ENCODE measurements around the gene ZMIZ1. TPM values are rescaled to one million over a fixed set of nuclear protein-coding genes. Genes with fewer than 3 reads are reported as not detected.

ZMIZ1 gene
- total RNA-seq, 4 donors from 2014 or later: 65.5 to 88.2 (median 69.3) TPM

GRCh38 chr10:79055100-79055782 lies 13.5 kb upstream of the ZMIZ1 start:
- H3K4me3 ChIP-seq: no peak overlapping the region
- 95 to 96% methylated on average over 10 of the region's 10 CpGs for WGBS, 2 donors
- no peaks in the 10 kb centered on the region for H3K9me3 ChIP-seq
- H3K27ac ChIP-seq: no peak overlapping the region
- no peaks in the 10 kb centered on the region for H3K27me3 ChIP-seq
- H3K4me1 ChIP-seq: peaks cover 0 to 20% (median 7%) of the 10 kb centered on the region in 4 donors
- no peak for TF ChIP-seq EP300 (IDR thresholded peaks at IDR 0.05)
- TF ChIP-seq, protein P1, sequence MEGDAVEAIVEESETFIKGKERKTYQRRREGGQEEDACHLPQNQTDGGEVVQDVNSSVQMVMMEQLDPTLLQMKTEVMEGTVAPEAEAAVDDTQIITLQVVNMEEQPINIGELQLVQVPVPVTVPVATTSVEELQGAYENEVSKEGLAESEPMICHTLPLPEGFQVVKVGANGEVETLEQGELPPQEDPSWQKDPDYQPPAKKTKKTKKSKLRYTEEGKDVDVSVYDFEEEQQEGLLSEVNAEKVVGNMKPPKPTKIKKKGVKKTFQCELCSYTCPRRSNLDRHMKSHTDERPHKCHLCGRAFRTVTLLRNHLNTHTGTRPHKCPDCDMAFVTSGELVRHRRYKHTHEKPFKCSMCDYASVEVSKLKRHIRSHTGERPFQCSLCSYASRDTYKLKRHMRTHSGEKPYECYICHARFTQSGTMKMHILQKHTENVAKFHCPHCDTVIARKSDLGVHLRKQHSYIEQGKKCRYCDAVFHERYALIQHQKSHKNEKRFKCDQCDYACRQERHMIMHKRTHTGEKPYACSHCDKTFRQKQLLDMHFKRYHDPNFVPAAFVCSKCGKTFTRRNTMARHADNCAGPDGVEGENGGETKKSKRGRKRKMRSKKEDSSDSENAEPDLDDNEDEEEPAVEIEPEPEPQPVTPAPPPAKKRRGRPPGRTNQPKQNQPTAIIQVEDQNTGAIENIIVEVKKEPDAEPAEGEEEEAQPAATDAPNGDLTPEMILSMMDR (IDR thresholded peaks at IDR 0.05): no peak
- no peak for TF ChIP-seq POLR2A (IDR thresholded peaks at IDR 0.05)
- no peak for DNase-seq (ENCODE audit: low spot score in 2 of 2)
- no peaks in the 10 kb centered on the region for H3K36me3 ChIP-seq

- H3K27me3 ChIP-seq: no peaks in the 10 kb centered on the region
- H3K4me1 ChIP-seq: peaks cover 0 to 24% (median 8%) of the 10 kb centered on the region in 4 donors
- no peaks in the 10 kb centered on the region for H3K36me3 ChIP-seq
- DNase-seq (ENCODE audit: low spot score in 2 of 2): no peak
- WGBS, 2 donors: 79 to 84% methylated on average over 4 of the region's 4 CpGs
- no peak overlapping the region for H3K4me3 ChIP-seq
- no peaks in the 10 kb centered on the region for H3K9me3 ChIP-seq
- TF ChIP-seq EP300 (IDR thresholded peaks at IDR 0.05) (no peak), POLR2A (IDR thresholded peaks at IDR 0.05) (no peak)
- TF ChIP-seq, protein P1 (IDR thresholded peaks at IDR 0.05): no peak
- H3K27ac ChIP-seq: no peak overlapping the region
Measured at GRCh38 chr10:79055892-79056291, 12.9 kb upstream of the ZMIZ1 start.

DNA sequence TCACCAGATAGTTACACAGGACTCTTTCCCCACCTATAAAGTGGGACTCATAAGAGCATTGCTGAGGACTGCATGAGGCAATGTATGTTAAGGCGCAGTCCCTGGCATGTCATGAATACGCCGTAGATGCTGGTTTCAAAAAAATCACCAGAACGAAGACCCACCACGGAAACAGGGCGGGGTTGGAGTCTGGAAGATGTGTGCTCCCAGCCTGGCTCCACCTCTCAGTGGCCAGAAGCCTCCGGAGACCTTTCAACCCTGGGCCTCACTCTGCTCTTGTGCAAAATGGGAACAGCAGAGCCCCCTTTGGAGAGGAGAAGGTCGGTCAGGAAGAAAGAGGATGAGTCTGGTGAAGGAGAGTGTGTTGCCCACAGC lies 12.4 kb upstream of the ZMIZ1 start:
- TF ChIP-seq POLR2A (IDR thresholded peaks at IDR 0.05): no peak
- TF ChIP-seq, protein P1 (IDR thresholded peaks at IDR 0.05): no peak
- no peak for TF ChIP-seq EP300 (IDR thresholded peaks at IDR 0.05)
- H3K4me3 ChIP-seq: no peak overlapping the region
- no peak for DNase-seq (ENCODE audit: low spot score in 2 of 2)
- H3K4me1 ChIP-seq: peaks cover 0 to 25% (median 10%) of the 10 kb centered on the region in 4 donors
- H3K36me3 ChIP-seq: no peaks in the 10 kb centered on the region
- no peaks in the 10 kb centered on the region for H3K27me3 ChIP-seq
- no peaks in the 10 kb centered on the region for H3K9me3 ChIP-seq
- H3K27ac ChIP-seq: no peak overlapping the region
- 89 to 93% methylated on average over 8 of the region's 8 CpGs for WGBS, 2 donors

- no peak for DNase-seq (ENCODE audit: low spot score in 2 of 2)
- 91 to 93% methylated on average over 9 to 14 of the region's 14 CpGs for WGBS, 2 donors
- H3K27ac ChIP-seq: no peak overlapping the region
- no peaks in the 10 kb centered on the region for H3K9me3 ChIP-seq
- H3K36me3 ChIP-seq: no peaks in the 10 kb centered on the region
- no peaks in the 10 kb centered on the region for H3K27me3 ChIP-seq
- TF ChIP-seq POLR2A (IDR thresholded peaks at IDR 0.05) (no peak), EP300 (IDR thresholded peaks at IDR 0.05) (no peak)
- TF ChIP-seq, protein P1 (IDR thresholded peaks at IDR 0.05): no peak
- H3K4me1 ChIP-seq: peaks cover 0 to 28% (median 13%) of the 10 kb centered on the region in 4 donors
- no peak overlapping the region for H3K4me3 ChIP-seq
Measured at GRCh38 chr10:79056736-79057391, 11.9 kb upstream of the ZMIZ1 start.
